H54 (cell line): ENCODE data around the gene EIF4A2.
"Not testable (repeated sequence)": the region's sequence is repeated elsewhere in the genome, so short reads cannot be mapped to it uniquely, and the experiment has no call there.

ENCODE experiments used
- DNase-seq: peaks from one replicate; pipeline ENCODE4 v3.0.0; 2011; ENCODE audit warnings: low spot score, mixed read lengths; ENCODE audit not compliant: insufficient read length
- FAIRE-seq: peaks from 3 replicates; lab custom pipeline; 2011; peaks lifted over from hg19 to GRCh38; lab: Jason Lieb, UNC
- POLR2A ChIP-seq: IDR thresholded peaks from 2 replicates; pipeline ENCODE4 v1.6.1; 2011; ENCODE audit warnings: low read depth, mild to moderate bottlenecking, low read length

EIF4A2 gene

DNA sequence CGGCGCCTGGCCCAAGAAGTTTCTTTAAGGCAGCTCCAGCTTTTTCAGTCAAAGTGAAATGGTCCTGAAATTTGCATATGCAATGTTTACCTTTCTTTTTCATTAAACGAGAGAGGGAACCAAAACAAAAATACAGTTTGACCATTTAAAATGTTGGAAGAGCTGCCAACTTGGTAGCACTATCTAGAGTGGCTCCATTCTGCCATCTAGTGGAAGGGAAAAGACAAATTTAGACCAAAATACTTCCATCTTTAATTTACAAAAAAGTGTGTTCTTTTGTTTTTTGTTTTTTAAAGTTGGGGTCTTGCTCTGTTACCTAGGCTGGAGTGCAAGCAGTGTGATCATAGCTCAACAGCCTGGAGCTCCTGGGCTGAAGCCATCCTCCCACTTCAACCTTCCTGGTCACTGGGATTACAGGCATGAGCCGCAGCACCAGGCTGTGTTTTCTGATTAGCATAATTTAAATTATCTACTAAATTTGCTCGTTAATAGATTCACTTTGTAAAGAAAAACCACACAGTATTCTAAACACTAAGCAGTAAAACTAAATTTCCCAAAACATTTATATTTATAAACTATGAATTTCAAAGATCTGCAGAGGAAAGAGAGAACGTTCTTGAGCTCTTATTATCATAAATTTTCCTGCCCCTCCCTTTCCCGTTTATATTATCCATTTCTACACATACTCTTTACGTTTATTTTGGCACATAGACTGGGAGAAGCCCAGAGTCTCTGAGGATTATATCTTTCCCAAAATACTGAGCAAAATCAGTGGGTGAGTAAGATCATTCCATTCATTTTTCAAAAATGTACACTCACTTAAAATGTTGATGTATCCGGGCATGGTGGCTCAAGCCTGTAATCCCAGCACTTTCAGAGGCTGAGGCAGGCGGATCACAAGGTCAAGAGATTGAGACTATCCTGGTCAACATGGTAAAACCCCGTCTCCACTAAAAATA lies 38.3 kb downstream of the EIF4A2 start:
- FAIRE-seq: no peak
- TF ChIP-seq POLR2A: no peak
- no peak for DNase-seq

DNA sequence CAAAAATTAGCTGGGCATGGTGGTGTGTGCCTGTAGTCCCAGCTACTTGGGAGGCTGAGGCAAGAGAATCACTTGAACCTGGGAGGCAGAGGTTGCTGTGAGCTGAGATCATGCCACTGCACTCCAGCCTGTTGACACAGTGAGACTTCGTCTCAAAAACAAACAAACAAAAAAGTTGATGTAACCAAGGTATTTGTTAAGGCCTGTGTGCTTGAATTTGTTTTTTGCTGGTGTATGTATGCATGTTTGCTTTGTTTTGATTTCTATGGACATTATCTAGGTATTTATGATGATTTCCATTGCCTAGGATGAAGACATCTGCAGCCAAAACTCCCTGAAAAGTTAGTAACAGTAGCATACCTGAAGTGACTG lies 39.0 kb downstream of the EIF4A2 start:
- FAIRE-seq, DNase-seq: not testable (repeated sequence)

GRCh38 chr3:186823386-186823785 lies 40.0 kb downstream of the EIF4A2 start:
- no peak for TF ChIP-seq POLR2A
- FAIRE-seq (no peak), DNase-seq (no peak)

GRCh38 chr3:186824430-186825139 lies 41.2 kb downstream of the EIF4A2 start:
- FAIRE-seq: no peak
- no peak for DNase-seq
- TF ChIP-seq POLR2A: no peak

GRCh38 chr3:186825294-186825821 lies 42.0 kb downstream of the EIF4A2 start:
- no peak for DNase-seq
- no peak for TF ChIP-seq POLR2A
- FAIRE-seq: no peak

GRCh38 chr3:186825872-186826409 lies 42.6 kb downstream of the EIF4A2 start:
- no peak for FAIRE-seq
- DNase-seq: no peak
- no peak for TF ChIP-seq POLR2A

GRCh38 chr3:186826410-186826975 lies 43.1 kb downstream of the EIF4A2 start:
- FAIRE-seq (no peak), DNase-seq (no peak)
- no peak for TF ChIP-seq POLR2A

- peak; percentile 68 for TF ChIP-seq POLR2A
- DNase-seq (peak; percentile 98), FAIRE-seq (no peak)
Observed at GRCh38 chr3:186826976-186827857, 43.8 kb downstream of the EIF4A2 start.

- FAIRE-seq: no peak
- no peak for TF ChIP-seq POLR2A
- no peak for DNase-seq
Observed at GRCh38 chr3:186828340-186828739, 45.0 kb downstream of the EIF4A2 start.

- TF ChIP-seq POLR2A: no peak
- no peak for DNase-seq
Observed at GRCh38 chr3:186831798-186832197, 48.4 kb downstream of the EIF4A2 start.

GRCh38 chr3:186832276-186832675 lies 48.9 kb downstream of the EIF4A2 start:
- DNase-seq (no peak), FAIRE-seq (no peak)
- no peak for TF ChIP-seq POLR2A

More at GRCh38 chr3:186831798-186832197, 48.4 kb downstream of the EIF4A2 start:
- FAIRE-seq: no peak
